ENCODE data around the gene B4GAT1. TPM values are rescaled to one million over a fixed set of nuclear protein-coding genes. Genes with fewer than 3 reads are reported as not detected.
"Not testable (repeated sequence)": the region's sequence is repeated elsewhere in the genome, so short reads cannot be mapped to it uniquely, and the experiment has no call there.

B4GAT1 gene
- total RNA-seq, 1 experiment from 2014 or later = 22.8 TPM

DNA sequence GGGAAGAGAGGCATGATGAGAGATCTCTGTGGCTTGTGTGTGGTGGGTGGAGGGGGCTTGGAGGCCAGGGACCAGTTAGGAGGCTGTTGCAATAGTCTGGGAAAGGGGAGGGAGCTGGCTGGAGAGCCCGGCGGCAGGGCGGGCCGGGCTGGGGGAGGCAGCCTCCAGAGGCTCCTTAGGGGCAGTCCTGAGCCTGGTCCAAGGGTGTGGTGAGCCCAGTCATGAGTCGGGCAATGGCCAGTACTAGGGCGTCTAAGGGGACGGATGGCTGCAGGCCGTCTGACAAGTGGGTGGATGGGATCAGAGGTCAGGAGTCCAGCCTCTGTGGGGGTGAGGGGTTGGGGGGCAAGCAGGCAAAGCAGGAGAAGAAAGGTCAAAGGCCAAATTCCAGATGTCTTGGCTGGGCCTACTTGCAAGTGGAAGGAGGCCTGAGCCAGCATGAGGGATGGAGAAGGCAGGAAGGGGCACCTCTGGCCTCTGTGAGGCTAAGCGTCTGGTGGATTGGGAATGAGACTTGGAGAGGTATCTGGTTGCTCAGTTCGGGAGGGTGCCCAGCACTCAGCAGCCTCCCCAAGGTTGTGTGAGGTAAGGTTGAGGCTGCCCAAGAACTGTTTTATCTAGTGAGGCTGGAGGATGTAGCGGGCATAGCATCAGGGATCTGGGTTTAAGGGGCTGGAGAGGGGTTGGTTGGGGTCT lies 24.5 kb downstream of the B4GAT1 start:
- no peak overlapping the region for H3K4me2 ChIP-seq

DNA sequence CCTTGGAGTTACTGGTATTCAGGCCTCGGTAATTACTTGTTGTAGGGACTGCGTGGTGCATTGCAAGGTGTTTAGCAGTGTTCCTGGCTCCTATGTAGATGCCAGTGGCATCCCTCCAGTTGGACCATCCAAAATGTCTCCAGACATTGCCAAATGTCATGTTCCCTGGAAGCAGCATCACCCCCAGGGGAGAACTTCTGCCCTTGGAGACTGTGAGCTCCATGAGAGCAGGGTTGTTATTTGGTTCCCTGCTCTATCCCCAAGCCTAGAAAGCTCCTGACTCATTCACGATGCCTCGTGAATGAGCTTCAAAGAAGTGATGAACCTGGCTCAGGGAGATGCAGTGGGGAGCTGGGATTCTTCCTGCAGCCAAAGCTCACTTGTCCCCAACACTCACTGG lies 25.8 kb downstream of the B4GAT1 start:
- TF ChIP-seq, protein P1, sequence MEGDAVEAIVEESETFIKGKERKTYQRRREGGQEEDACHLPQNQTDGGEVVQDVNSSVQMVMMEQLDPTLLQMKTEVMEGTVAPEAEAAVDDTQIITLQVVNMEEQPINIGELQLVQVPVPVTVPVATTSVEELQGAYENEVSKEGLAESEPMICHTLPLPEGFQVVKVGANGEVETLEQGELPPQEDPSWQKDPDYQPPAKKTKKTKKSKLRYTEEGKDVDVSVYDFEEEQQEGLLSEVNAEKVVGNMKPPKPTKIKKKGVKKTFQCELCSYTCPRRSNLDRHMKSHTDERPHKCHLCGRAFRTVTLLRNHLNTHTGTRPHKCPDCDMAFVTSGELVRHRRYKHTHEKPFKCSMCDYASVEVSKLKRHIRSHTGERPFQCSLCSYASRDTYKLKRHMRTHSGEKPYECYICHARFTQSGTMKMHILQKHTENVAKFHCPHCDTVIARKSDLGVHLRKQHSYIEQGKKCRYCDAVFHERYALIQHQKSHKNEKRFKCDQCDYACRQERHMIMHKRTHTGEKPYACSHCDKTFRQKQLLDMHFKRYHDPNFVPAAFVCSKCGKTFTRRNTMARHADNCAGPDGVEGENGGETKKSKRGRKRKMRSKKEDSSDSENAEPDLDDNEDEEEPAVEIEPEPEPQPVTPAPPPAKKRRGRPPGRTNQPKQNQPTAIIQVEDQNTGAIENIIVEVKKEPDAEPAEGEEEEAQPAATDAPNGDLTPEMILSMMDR (conservative IDR thresholded peaks at IDR 0.05) = no peak
- no peak for TF ChIP-seq EZH2 (IDR thresholded peaks at IDR 0.05; ENCODE audit: low read depth)
- Histone ChIP-seq H3F3A (ENCODE audit: insufficient read depth, low read depth) (peaks cover 3% of the 10 kb centered on the region; the same call in 1 of the 2 replicates), H4K20me1 (ENCODE audit: insufficient read depth) (no peaks in the 10 kb centered on the region), H2AFZ (no peak overlapping the region), H3K4me3 (no peak overlapping the region), H3K36me3 (ENCODE audit: low read depth) (no peaks in the 10 kb centered on the region), H3K27me3 (ENCODE audit: insufficient read depth, low read depth) (peaks cover 8% of the 10 kb centered on the region; the same call in 1 of the 2 replicates), H3K9me3 (ENCODE audit: insufficient read depth, low read depth) (peaks cover 13% of the 10 kb centered on the region; the same call in 1 of the 2 replicates), H3K4me2 (no peak overlapping the region), H3K27ac (no peak overlapping the region), H3K9me2 (ENCODE audit: insufficient read depth) (no peaks in the 10 kb centered on the region), H3K79me2 (ENCODE audit: low read depth) (no peaks in the 10 kb centered on the region), H3K4me1 (replicated peaks; ENCODE audit: insufficient read depth) (peaks cover 23% of the 10 kb centered on the region)
- BruUV-seq (replicated peaks) = no TSS peak
- POLR2A ChIA-PET (ENCODE audit: unreplicated experiment) = interaction anchor here (0.6 kb wide), 1 partner anchor 668 kb away, joined by 3 read pairs; no protein-coding TSS in a partner anchor
- CTCF ChIA-PET = no interaction called here
- intact Hi-C loops (cut with micrococcal nuclease; ENCODE audit: unreplicated experiment) = no loop called here
- DNase-seq = no peak

More for the DNA sequence above, 24.5 kb downstream of the B4GAT1 start:
- intact Hi-C loops (cut with micrococcal nuclease; ENCODE audit: unreplicated experiment) = no loop called here
- Histone ChIP-seq H3K79me2 (ENCODE audit: low read depth) (no peaks in the 10 kb centered on the region), H2AFZ (no peak overlapping the region), H3K27me3 (ENCODE audit: insufficient read depth, low read depth) (peaks cover 8% of the 10 kb centered on the region; the same call in 1 of the 2 replicates), H3K4me3 (no peak overlapping the region), H3K9me3 (ENCODE audit: insufficient read depth, low read depth) (peaks cover 13% of the 10 kb centered on the region; the same call in 1 of the 2 replicates), H4K20me1 (ENCODE audit: insufficient read depth) (no peaks in the 10 kb centered on the region), H3K4me1 (replicated peaks; ENCODE audit: insufficient read depth) (peaks cover 34% of the 10 kb centered on the region), H3F3A (ENCODE audit: insufficient read depth, low read depth) (peaks cover 3% of the 10 kb centered on the region; the same call in 1 of the 2 replicates), H3K27ac (no peak overlapping the region), H3K9me2 (ENCODE audit: insufficient read depth) (no peaks in the 10 kb centered on the region), H3K36me3 (ENCODE audit: low read depth) (no peaks in the 10 kb centered on the region)
- POLR2A ChIA-PET (ENCODE audit: unreplicated experiment) = no interaction called here
- CTCF ChIA-PET = interaction anchor here (0.6 kb wide), 1 partner anchor 105 kb away, joined by 3 read pairs; no protein-coding TSS in a partner anchor
- TF ChIP-seq, protein P1 (conservative IDR thresholded peaks at IDR 0.05) = no peak
- TF ChIP-seq EZH2 (IDR thresholded peaks at IDR 0.05; ENCODE audit: low read depth) = no peak
- BruUV-seq (replicated peaks) = no TSS peak
- DNase-seq = no peak

DNA sequence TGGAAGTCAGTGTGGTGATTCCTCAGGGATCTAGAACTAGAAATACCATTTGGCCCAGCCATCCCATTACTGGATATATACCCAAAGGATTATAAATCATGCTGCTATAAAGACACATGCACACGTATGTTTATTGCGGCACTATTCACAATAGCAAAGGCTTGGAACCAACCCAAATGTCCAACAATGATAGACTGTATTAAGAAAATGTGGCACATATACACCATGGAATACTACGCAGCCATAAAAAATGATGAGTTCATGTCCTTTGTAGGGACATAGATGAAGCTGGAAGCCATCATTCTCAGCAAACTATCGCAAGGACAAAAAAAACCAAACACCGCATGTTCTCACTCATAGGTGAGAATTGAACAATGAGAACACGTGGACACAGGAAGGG lies 26.7 kb downstream of the B4GAT1 start:
- H3K79me2 ChIP-seq (ENCODE audit: low read depth); H2AFZ ChIP-seq; POLR2A ChIA-PET (ENCODE audit: unreplicated experiment); H3K27me3 ChIP-seq (ENCODE audit: insufficient read depth, low read depth); H3K36me3 ChIP-seq (ENCODE audit: low read depth); H4K20me1 ChIP-seq (ENCODE audit: insufficient read depth); H3K4me3 ChIP-seq; H3K4me2 ChIP-seq; intact Hi-C loops (cut with micrococcal nuclease; ENCODE audit: unreplicated experiment); H3F3A ChIP-seq (ENCODE audit: insufficient read depth, low read depth); CTCF ChIA-PET; H3K27ac ChIP-seq; DNase-seq; BruUV-seq (replicated peaks); H3K9me2 ChIP-seq (ENCODE audit: insufficient read depth): not testable (repeated sequence)
- peaks cover 13% of the 10 kb centered on the region; the same call in 1 of the 2 replicates for H3K9me3 ChIP-seq (ENCODE audit: insufficient read depth, low read depth)
- peaks cover 16% of the 10 kb centered on the region; the same call in 1 of the 2 replicates for H3K4me1 ChIP-seq (replicated peaks; ENCODE audit: insufficient read depth)

DNA sequence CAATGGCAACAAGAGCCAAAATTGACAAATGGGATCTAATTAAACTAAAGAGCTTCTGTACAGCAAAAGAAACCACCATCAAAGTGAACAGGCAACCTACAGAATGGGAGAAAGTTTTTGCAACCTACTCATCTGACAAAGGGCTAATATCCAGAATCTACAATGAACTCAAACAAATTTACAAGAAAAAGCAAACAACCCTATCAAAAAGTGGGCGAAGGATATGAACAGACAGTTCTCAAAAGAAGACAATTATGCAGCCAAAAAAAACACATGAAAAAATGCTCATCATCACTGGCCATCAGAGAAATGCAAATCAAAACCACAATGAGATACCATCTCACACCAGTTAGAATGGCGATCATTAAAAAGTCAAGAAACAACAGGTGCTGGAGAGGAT lies 27.1 kb downstream of the B4GAT1 start:
- H3F3A ChIP-seq (ENCODE audit: insufficient read depth, low read depth); POLR2A ChIA-PET (ENCODE audit: unreplicated experiment); CTCF ChIA-PET; H3K4me3 ChIP-seq; intact Hi-C loops (cut with micrococcal nuclease; ENCODE audit: unreplicated experiment); H4K20me1 ChIP-seq (ENCODE audit: insufficient read depth); H3K36me3 ChIP-seq (ENCODE audit: low read depth); DNase-seq; H3K27me3 ChIP-seq (ENCODE audit: insufficient read depth, low read depth); H3K9me2 ChIP-seq (ENCODE audit: insufficient read depth); H3K79me2 ChIP-seq (ENCODE audit: low read depth); H3K27ac ChIP-seq; BruUV-seq (replicated peaks); H3K4me2 ChIP-seq; H2AFZ ChIP-seq: not testable (repeated sequence)
- H3K9me3 ChIP-seq (ENCODE audit: insufficient read depth, low read depth) = peaks cover 13% of the 10 kb centered on the region; the same call in 1 of the 2 replicates
- peaks cover 16% of the 10 kb centered on the region; the same call in 1 of the 2 replicates for H3K4me1 ChIP-seq (replicated peaks; ENCODE audit: insufficient read depth)
